Measurements from ENCODE around the gene TBC1D22A. TPM values are rescaled to one million over a fixed set of nuclear protein-coding genes. Genes with fewer than 3 reads are reported as not detected.

Gene TBC1D22A
- total and polyA plus RNA-seq, 2 experiments from 2014 or later, result 9.6 to 13.3 TPM

DNA sequence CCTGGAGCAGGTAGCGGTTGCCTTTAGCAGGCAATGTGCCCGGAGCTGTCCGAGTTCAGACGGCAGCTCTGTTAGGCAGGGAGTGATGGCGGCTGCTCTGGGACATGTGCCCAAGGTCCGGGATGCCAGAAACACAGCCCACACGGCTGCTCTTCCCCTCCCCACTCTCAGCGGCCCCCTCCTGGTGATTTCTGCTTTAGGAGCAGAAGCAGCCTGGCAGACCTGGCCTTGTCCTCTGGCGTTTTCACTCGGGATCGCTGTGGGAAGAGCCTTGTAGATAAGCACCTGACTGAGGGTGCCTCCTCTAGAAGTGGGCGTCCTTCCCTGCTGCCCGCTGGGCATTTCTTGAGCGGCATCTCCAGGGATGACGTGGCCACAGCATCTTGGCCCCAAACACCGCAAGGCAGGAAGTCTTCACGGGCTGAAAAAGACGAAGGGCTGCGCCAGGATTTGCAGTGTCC lies 392.2 kb downstream of the TBC1D22A start:
- H3K79me2 ChIP-seq (replicated peaks; ENCODE audit: insufficient read depth), result no peaks in the 10 kb centered on the region
- Mint-ChIP-seq H3K4me3 (no peak overlapping the region), H3K36me3 (ENCODE audit: low read depth) (no peaks in the 10 kb centered on the region), H3K27ac (no peak overlapping the region), H3K27me3 (ENCODE audit: insufficient read depth, low read depth, poor library complexity) (peaks cover 7% of the 10 kb centered on the region), H3K4me1 (peaks cover 2% of the 10 kb centered on the region; the same call in 2 of the 3 replicates), H3K9me3 (peaks cover 3% of the 10 kb centered on the region; the same call in 1 of the 3 replicates)
- DNase-seq (ENCODE audit: low spot score) (no peak), ATAC-seq (peak; percentile 31)
- H3K36me3 ChIP-seq (ENCODE audit: insufficient read depth), result no peaks in the 10 kb centered on the region
- no peaks in the 10 kb centered on the region for H3K4me1 ChIP-seq (ENCODE audit: insufficient read depth)
- no peaks in the 10 kb centered on the region; the same call in 1 of the 2 replicates for H4K20me1 ChIP-seq (replicated peaks; ENCODE audit: insufficient read depth)
- H2AFZ ChIP-seq, result no peak overlapping the region
- no peak overlapping the region for H3K4me3 ChIP-seq
- no peaks in the 10 kb centered on the region for H3K27me3 ChIP-seq (ENCODE audit: insufficient read depth)
- H3K9me2 ChIP-seq (ENCODE audit: insufficient read depth), result no peaks in the 10 kb centered on the region
- H3K4me2 ChIP-seq, result no peak overlapping the region
- no peaks in the 10 kb centered on the region for H3F3A ChIP-seq (replicated peaks; ENCODE audit: low read depth)
- no peak overlapping the region for H3K27ac ChIP-seq (ENCODE audit: low read depth)
- TF ChIP-seq POLR2AphosphoS5 (IDR thresholded peaks at IDR 0.05; ENCODE audit: low read depth), result no peak
- no peak for TF ChIP-seq EZH2phosphoT487 (IDR thresholded peaks at IDR 0.05; ENCODE audit: unreplicated experiment)
- no peak for TF ChIP-seq STAT1 (IDR thresholded peaks at IDR 0.05; ENCODE audit: unreplicated experiment)
- TF ChIP-seq JUNB (IDR thresholded peaks at IDR 0.05; ENCODE audit: unreplicated experiment), result no peak
- TF ChIP-seq CREB1 (CRISPR knock-in tag; IDR thresholded peaks at IDR 0.05; ENCODE audit: low read depth), result no peak
- no peak for TF ChIP-seq NANOG (IDR thresholded peaks at IDR 0.05; ENCODE audit: borderline replicate concordance)
- TF ChIP-seq CTCF (conservative IDR thresholded peaks at IDR 0.05; ENCODE audit: low read depth in 2 of 2), result no peak
- TF ChIP-seq, protein P1, sequence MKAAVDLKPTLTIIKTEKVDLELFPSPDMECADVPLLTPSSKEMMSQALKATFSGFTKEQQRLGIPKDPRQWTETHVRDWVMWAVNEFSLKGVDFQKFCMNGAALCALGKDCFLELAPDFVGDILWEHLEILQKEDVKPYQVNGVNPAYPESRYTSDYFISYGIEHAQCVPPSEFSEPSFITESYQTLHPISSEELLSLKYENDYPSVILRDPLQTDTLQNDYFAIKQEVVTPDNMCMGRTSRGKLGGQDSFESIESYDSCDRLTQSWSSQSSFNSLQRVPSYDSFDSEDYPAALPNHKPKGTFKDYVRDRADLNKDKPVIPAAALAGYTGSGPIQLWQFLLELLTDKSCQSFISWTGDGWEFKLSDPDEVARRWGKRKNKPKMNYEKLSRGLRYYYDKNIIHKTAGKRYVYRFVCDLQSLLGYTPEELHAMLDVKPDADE (IDR thresholded peaks at IDR 0.05), result no peak
- TF ChIP-seq REST (IDR thresholded peaks at IDR 0.05; ENCODE audit: unreplicated experiment), result no peak
- TF ChIP-seq ZNF114 (CRISPR knock-in tag; IDR thresholded peaks at IDR 0.05), result no peak
- TF ChIP-seq ZNF331 (CRISPR knock-in tag; IDR thresholded peaks at IDR 0.05; ENCODE audit: low read depth), result no peak
- no peak for TF ChIP-seq EZH2 (IDR thresholded peaks at IDR 0.05; ENCODE audit: low read depth, unreplicated experiment)
- TF ChIP-seq, protein P2, sequence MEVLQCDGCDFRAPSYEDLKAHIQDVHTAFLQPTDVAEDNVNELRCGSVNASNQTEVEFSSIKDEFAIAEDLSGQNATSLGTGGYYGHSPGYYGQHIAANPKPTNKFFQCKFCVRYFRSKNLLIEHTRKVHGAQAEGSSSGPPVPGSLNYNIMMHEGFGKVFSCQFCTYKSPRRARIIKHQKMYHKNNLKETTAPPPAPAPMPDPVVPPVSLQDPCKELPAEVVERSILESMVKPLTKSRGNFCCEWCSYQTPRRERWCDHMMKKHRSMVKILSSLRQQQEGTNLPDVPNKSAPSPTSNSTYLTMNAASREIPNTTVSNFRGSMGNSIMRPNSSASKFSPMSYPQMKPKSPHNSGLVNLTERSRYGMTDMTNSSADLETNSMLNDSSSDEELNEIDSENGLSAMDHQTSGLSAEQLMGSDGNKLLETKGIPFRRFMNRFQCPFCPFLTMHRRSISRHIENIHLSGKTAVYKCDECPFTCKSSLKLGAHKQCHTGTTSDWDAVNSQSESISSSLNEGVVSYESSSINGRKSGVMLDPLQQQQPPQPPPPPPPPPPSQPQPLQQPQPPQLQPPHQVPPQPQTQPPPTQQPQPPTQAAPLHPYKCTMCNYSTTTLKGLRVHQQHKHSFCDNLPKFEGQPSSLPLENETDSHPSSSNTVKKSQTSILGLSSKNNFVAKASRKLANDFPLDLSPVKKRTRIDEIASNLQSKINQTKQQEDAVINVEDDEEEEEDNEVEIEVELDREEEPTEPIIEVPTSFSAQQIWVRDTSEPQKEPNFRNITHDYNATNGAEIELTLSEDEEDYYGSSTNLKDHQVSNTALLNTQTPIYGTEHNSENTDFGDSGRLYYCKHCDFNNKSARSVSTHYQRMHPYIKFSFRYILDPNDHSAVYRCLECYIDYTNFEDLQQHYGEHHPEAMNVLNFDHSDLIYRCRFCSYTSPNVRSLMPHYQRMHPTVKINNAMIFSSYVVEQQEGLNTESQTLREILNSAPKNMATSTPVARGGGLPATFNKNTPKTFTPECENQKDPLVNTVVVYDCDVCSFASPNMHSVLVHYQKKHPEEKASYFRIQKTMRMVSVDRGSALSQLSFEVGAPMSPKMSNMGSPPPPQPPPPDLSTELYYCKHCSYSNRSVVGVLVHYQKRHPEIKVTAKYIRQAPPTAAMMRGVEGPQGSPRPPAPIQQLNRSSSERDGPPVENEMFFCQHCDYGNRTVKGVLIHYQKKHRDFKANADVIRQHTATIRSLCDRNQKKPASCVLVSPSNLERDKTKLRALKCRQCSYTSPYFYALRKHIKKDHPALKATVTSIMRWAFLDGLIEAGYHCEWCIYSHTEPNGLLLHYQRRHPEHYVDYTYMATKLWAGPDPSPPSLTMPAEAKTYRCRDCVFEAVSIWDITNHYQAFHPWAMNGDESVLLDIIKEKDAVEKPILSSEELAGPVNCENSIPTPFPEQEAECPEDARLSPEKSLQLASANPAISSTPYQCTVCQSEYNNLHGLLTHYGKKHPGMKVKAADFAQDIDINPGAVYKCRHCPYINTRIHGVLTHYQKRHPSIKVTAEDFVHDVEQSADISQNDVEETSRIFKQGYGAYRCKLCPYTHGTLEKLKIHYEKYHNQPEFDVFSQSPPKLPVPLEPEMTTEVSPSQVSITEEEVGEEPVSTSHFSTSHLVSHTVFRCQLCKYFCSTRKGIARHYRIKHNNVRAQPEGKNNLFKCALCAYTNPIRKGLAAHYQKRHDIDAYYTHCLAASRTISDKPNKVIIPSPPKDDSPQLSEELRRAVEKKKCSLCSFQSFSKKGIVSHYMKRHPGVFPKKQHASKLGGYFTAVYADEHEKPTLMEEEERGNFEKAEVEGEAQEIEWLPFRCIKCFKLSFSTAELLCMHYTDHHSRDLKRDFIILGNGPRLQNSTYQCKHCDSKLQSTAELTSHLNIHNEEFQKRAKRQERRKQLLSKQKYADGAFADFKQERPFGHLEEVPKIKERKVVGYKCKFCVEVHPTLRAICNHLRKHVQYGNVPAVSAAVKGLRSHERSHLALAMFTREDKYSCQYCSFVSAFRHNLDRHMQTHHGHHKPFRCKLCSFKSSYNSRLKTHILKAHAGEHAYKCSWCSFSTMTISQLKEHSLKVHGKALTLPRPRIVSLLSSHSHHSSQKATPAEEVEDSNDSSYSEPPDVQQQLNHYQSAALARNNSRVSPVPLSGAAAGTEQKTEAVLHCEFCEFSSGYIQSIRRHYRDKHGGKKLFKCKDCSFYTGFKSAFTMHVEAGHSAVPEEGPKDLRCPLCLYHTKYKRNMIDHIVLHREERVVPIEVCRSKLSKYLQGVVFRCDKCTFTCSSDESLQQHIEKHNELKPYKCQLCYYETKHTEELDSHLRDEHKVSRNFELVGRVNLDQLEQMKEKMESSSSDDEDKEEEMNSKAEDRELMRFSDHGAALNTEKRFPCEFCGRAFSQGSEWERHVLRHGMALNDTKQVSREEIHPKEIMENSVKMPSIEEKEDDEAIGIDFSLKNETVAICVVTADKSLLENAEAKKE (CRISPR knock-in tag; IDR thresholded peaks at IDR 0.05), result no peak
